ENCODE data around the gene GDI2. TPM values are rescaled to one million over a fixed set of nuclear protein-coding genes. Genes with fewer than 3 reads are reported as not detected.

GDI2 gene
- total RNA-seq, 1 experiment from 2014 or later = 383 TPM

DNA sequence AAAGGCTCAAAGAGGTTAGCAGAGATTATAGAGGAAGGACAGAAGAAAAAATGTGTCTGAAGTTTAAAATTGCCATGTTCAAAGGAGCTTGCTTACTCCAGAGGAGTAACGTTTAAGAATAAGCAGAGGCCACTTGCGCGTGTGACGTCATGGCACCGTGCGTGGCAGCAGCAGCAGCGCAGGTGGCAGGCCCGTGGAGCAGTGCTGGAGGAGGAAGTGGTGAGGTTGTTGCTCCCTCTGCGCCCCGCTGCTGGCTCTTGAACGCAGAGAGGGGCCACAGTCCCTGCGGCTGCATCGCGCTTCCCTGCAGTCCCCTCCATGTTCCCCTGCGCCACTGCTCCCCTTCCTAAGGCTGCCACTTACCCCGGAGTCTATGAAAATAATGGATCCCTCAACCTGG is 37.5 kb downstream of the GDI2 start:
- H3K27ac ChIP-seq (ENCODE audit: low read length) = no peak overlapping the region
- H3K27me3 ChIP-seq (ENCODE audit: low read length) = no peaks in the 10 kb centered on the region
- H3K9me3 ChIP-seq (ENCODE audit: low read length) = no peaks in the 10 kb centered on the region
- H3K4me2 ChIP-seq (ENCODE audit: low read depth, low read length, poor library complexity, severe bottlenecking) = no peak overlapping the region
- no peak overlapping the region for H2AFZ ChIP-seq (ENCODE audit: low read length)
- H3K4me1 ChIP-seq (ENCODE audit: low read length) = no peaks in the 10 kb centered on the region
- peaks cover 92% of the 10 kb centered on the region for H3K79me2 ChIP-seq (ENCODE audit: low read length)
- peaks cover 58% of the 10 kb centered on the region for H3K36me3 ChIP-seq (ENCODE audit: insufficient read depth, low read length)
- no peak overlapping the region for H3K4me3 ChIP-seq (ENCODE audit: low read length)
- no peak overlapping the region for H3K9ac ChIP-seq (ENCODE audit: low read length)
- peaks cover 29% of the 10 kb centered on the region for H4K20me1 ChIP-seq (ENCODE audit: insufficient read depth, low read depth, low read length)
- H3K9me2 ChIP-seq (replicated peaks; ENCODE audit: insufficient read depth, low read length) = no peaks in the 10 kb centered on the region
- DNase-seq = no peak

DNA sequence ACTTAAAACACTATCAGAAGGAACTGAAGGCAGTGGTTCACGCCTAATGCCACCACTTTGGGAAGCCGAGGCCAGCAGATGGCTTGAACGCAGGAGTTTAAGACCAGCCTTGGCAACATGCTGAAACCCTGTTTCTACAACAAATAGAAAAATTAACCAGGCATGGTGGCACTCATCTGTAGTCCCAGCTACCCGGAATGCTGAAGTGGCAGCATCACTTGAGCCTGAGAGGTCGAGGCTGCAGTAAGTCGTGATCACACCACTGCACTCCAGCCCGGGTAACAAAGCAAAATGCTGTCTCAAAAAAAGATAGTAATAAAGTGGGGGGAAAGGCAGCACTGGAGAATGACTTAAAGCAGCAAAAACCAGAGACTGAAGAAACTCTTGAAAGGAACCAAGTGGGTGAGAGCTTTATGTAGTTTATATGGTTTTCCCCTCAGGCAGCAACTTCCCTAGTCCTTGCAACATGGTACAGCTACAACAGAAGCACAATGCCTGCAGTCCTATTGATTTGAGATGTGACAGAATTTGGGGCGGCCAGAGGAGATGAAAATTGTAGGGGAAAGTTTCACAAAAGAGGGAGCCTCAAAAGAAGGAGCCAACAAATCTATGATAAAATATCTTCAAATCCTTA is 38.1 kb downstream of the GDI2 start:
- Histone ChIP-seq H2AFZ (ENCODE audit: low read length) (no peak overlapping the region), H3K27me3 (ENCODE audit: low read length) (no peaks in the 10 kb centered on the region), H3K4me2 (ENCODE audit: low read depth, low read length, poor library complexity, severe bottlenecking) (no peak overlapping the region), H4K20me1 (ENCODE audit: insufficient read depth, low read depth, low read length) (peaks cover 25% of the 10 kb centered on the region), H3K9me3 (ENCODE audit: low read length) (no peaks in the 10 kb centered on the region), H3K9me2 (replicated peaks; ENCODE audit: insufficient read depth, low read length) (no peaks in the 10 kb centered on the region), H3K27ac (ENCODE audit: low read length) (no peak overlapping the region), H3K9ac (ENCODE audit: low read length) (no peak overlapping the region), H3K36me3 (ENCODE audit: insufficient read depth, low read length) (peaks cover 53% of the 10 kb centered on the region), H3K4me3 (ENCODE audit: low read length) (no peak overlapping the region), H3K79me2 (ENCODE audit: low read length) (peaks cover 86% of the 10 kb centered on the region), H3K4me1 (ENCODE audit: low read length) (no peaks in the 10 kb centered on the region)
- DNase-seq = no peak

DNA sequence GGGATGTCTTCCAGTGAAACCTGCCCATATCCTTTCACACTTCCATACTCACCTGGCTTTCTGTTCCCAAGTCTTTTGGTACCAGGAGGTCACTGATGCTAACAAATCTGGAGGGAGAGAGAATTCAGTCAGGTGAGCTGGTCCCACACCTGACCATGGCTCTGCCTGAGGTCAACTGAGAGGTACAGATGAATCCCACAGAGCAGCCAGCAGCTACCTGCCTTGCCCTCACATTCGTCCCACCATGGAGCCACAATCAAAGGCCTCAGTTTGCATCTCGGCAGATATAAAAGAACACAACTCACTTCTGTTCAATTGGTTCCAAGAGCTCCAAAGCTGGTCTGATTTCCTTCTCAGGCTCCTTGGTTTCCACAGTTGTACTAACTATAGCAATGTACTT is 47.0 kb downstream of the GDI2 start:
- H2AFZ ChIP-seq (ENCODE audit: low read length) = no peak overlapping the region

DNA sequence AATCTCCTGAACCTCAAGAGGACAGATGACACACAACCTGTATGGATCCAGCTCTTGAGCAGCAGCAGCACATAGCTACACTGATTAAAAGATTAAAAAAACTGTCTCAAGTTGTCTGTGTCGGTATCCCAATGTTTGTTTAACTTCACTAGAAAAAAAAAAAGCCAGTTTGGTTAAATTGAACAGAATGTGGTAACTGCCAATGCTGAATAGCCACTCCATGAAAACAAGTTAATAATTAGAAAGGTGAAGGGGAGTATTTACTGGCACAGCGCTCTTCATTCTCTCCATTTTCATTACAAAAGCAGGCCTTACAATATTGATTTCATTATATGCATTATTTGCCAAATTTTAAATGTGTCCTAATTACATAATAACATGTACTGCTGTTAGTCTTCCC is 47.6 kb downstream of the GDI2 start:
- Histone ChIP-seq H3K4me1 (ENCODE audit: low read length) (no peaks in the 10 kb centered on the region), H3K4me2 (ENCODE audit: low read depth, low read length, poor library complexity, severe bottlenecking) (no peak overlapping the region), H4K20me1 (ENCODE audit: insufficient read depth, low read depth, low read length) (0 out of 2 replicates have a peak, but pooled peaks cover 7% of the 10 kb centered on the region), H3K4me3 (ENCODE audit: low read length) (no peak overlapping the region), H3K36me3 (ENCODE audit: insufficient read depth, low read length) (peaks cover 79% of the 10 kb centered on the region), H3K27me3 (ENCODE audit: low read length) (no peaks in the 10 kb centered on the region), H3K79me2 (ENCODE audit: low read length) (peaks cover 32% of the 10 kb centered on the region), H3K27ac (ENCODE audit: low read length) (no peak overlapping the region), H3K9me3 (ENCODE audit: low read length) (no peaks in the 10 kb centered on the region), H2AFZ (ENCODE audit: low read length) (no peak overlapping the region), H3K9me2 (replicated peaks; ENCODE audit: insufficient read depth, low read length) (no peaks in the 10 kb centered on the region), H3K9ac (ENCODE audit: low read length) (no peak overlapping the region)
- DNase-seq = no peak

More for the DNA sequence above, 47.0 kb downstream of the GDI2 start:
- Histone ChIP-seq H3K9me3 (ENCODE audit: low read length) (no peaks in the 10 kb centered on the region), H3K9ac (ENCODE audit: low read length) (no peak overlapping the region), H3K4me2 (ENCODE audit: low read depth, low read length, poor library complexity, severe bottlenecking) (no peak overlapping the region), H3K4me1 (ENCODE audit: low read length) (no peaks in the 10 kb centered on the region), H4K20me1 (ENCODE audit: insufficient read depth, low read depth, low read length) (0 out of 2 replicates have a peak, but pooled peaks cover 7% of the 10 kb centered on the region), H3K27me3 (ENCODE audit: low read length) (no peaks in the 10 kb centered on the region), H3K27ac (ENCODE audit: low read length) (no peak overlapping the region), H3K9me2 (replicated peaks; ENCODE audit: insufficient read depth, low read length) (no peaks in the 10 kb centered on the region), H3K79me2 (ENCODE audit: low read length) (peaks cover 35% of the 10 kb centered on the region), H3K4me3 (ENCODE audit: low read length) (no peak overlapping the region), H3K36me3 (ENCODE audit: insufficient read depth, low read length) (peaks cover 74% of the 10 kb centered on the region)
- no peak for DNase-seq

DNA sequence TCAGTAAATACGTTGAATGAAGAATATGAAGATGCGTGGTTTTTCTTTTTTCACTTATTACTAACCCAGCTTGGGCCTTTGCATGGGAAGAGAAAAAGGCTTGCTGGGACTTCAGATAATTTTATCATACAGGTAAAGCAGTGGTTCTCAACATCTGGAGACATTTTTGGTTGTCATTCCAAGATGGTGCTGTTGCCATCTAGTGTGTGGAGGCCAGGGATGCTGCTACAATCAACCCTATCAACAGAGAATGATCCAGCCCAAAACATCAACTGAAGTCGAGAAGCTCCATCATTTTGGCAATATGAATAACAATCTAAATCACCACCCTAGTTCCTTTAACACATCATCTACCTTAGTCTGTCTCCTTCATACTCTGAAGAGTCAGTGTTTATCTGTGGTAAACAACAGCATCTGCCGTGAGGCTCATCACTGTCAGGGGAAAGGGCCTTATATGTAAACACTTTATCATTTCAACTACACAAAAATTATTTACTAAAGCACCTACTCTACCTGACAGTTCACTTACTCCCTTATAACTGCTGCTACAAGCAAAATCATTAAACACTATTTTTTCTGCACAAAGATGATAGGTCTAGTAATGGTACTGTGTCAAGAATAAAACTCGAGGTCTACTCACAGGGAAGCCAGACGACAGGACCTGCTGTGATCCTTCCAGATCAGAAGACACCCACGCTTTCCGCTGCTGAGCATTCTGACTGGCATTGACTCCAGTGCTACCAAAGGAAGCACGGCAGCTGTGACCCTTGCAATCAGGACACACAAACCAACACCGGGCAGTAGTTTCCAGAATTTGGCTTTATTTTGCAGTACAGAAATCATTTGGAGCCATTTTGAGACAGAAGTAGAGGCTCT is 48.6 kb downstream of the GDI2 start:
- H3K27ac ChIP-seq (ENCODE audit: low read length) = no peak overlapping the region

DNA sequence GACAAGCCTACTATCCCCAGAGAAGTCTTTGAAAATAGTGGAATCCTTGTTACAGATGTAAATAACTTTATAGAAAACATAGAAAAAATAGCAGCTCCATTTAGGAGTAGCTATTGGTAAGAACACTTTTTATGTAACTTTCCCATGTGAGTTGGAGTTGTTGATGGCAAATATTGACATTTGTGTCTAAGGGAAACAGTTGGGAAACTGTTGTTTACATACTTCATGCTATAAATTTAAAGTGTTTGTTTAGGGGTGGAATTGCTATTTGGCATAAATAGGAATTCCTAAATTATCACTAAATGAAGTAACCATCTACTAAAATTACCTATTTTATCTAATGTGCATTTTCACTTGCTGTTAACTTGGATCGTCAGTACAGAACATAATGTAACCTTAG is 50.7 kb downstream of the GDI2 start:
- H3K9me3 ChIP-seq (ENCODE audit: low read length) = no peaks in the 10 kb centered on the region
- no peak overlapping the region for H3K27ac ChIP-seq (ENCODE audit: low read length)
- H3K4me2 ChIP-seq (ENCODE audit: low read depth, low read length, poor library complexity, severe bottlenecking) = no peak overlapping the region
- 0 out of 2 replicates have a peak, but pooled peaks cover under 1% of the 10 kb centered on the region for H4K20me1 ChIP-seq (ENCODE audit: insufficient read depth, low read depth, low read length)
- H3K4me3 ChIP-seq (ENCODE audit: low read length) = no peak overlapping the region
- H3K9me2 ChIP-seq (replicated peaks; ENCODE audit: insufficient read depth, low read length) = no peaks in the 10 kb centered on the region
- peaks cover 9% of the 10 kb centered on the region for H3K79me2 ChIP-seq (ENCODE audit: low read length)
- DNase-seq = no peak
- H3K27me3 ChIP-seq (ENCODE audit: low read length) = no peaks in the 10 kb centered on the region
- no peaks in the 10 kb centered on the region for H3K4me1 ChIP-seq (ENCODE audit: low read length)
- H2AFZ ChIP-seq (ENCODE audit: low read length) = no peak overlapping the region
- no peak overlapping the region for H3K9ac ChIP-seq (ENCODE audit: low read length)
- peaks cover 87% of the 10 kb centered on the region for H3K36me3 ChIP-seq (ENCODE audit: insufficient read depth, low read length)

More for the DNA sequence above, 48.6 kb downstream of the GDI2 start:
- Histone ChIP-seq H3K4me3 (ENCODE audit: low read length) (no peak overlapping the region), H3K79me2 (ENCODE audit: low read length) (peaks cover 29% of the 10 kb centered on the region), H3K27me3 (ENCODE audit: low read length) (no peaks in the 10 kb centered on the region), H3K4me2 (ENCODE audit: low read depth, low read length, poor library complexity, severe bottlenecking) (no peak overlapping the region), H3K4me1 (ENCODE audit: low read length) (no peaks in the 10 kb centered on the region), H4K20me1 (ENCODE audit: insufficient read depth, low read depth, low read length) (0 out of 2 replicates have a peak, but pooled peaks cover 7% of the 10 kb centered on the region), H3K9me3 (ENCODE audit: low read length) (no peaks in the 10 kb centered on the region), H3K9me2 (replicated peaks; ENCODE audit: insufficient read depth, low read length) (no peaks in the 10 kb centered on the region), H3K9ac (ENCODE audit: low read length) (no peak overlapping the region), H3K36me3 (ENCODE audit: insufficient read depth, low read length) (peaks cover 85% of the 10 kb centered on the region), H2AFZ (ENCODE audit: low read length) (no peak overlapping the region)
- DNase-seq = no peak

DNA sequence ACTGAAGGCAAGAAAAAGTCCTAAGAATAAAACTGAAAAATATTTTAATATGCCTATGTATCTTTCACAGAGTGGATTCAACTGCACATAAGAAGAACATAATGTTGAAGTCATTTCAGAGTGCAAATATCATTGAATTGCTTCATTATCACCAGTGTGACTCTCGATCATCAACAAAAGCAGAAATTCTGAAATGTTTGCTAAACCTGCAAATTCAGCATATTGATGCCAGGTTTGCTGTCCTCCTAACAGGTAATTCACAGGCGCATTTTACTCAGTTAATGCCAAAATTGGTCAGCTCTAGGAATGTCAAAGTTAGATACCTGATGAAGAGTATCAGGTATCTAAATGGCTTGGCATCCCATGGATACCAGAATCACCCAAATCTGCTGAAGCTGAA is 52.0 kb downstream of the GDI2 start:
- Histone ChIP-seq H3K4me3 (ENCODE audit: low read length) (no peak overlapping the region), H3K9me2 (replicated peaks; ENCODE audit: insufficient read depth, low read length) (no peaks in the 10 kb centered on the region), H3K4me2 (ENCODE audit: low read depth, low read length, poor library complexity, severe bottlenecking) (no peak overlapping the region), H4K20me1 (ENCODE audit: insufficient read depth, low read depth, low read length) (0 out of 2 replicates have a peak, but pooled peaks cover 4% of the 10 kb centered on the region), H3K27ac (ENCODE audit: low read length) (no peak overlapping the region), H3K27me3 (ENCODE audit: low read length) (no peaks in the 10 kb centered on the region), H3K9ac (ENCODE audit: low read length) (no peak overlapping the region), H2AFZ (ENCODE audit: low read length) (no peak overlapping the region), H3K9me3 (ENCODE audit: low read length) (no peaks in the 10 kb centered on the region), H3K36me3 (ENCODE audit: insufficient read depth, low read length) (peaks cover 85% of the 10 kb centered on the region), H3K79me2 (ENCODE audit: low read length) (0 out of 2 replicates have a peak, but pooled peaks cover 5% of the 10 kb centered on the region), H3K4me1 (ENCODE audit: low read length) (no peaks in the 10 kb centered on the region)
- DNase-seq = no peak

DNA sequence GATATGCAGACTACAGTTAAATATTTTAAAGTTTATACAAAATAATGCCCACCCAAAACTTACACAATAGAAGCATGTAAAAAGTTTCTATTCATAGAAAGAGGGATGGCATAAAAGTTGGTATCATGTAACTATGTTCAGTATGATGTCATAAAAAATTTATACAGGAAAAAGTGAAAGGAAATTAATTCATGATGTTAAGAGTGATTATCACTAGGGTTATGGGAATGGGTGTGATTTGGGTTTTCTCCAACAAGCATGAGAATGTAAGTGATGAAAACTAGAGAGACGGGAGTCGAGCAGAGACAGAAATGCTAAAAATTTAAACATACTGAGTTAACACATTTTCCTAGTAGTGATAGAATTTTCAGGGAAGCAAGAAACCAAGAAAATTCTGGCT is 52.7 kb downstream of the GDI2 start:
- no peak for DNase-seq
- no peaks in the 10 kb centered on the region for H3K27me3 ChIP-seq (ENCODE audit: low read length)
- no peak overlapping the region for H3K4me3 ChIP-seq (ENCODE audit: low read length)
- H3K4me1 ChIP-seq (ENCODE audit: low read length) = no peaks in the 10 kb centered on the region
- H3K79me2 ChIP-seq (ENCODE audit: low read length) = 0 out of 2 replicates have a peak, but pooled peaks cover 5% of the 10 kb centered on the region
- 0 out of 2 replicates have a peak, but pooled peaks cover 4% of the 10 kb centered on the region for H4K20me1 ChIP-seq (ENCODE audit: insufficient read depth, low read depth, low read length)
- no peak overlapping the region for H3K9ac ChIP-seq (ENCODE audit: low read length)
- H3K27ac ChIP-seq (ENCODE audit: low read length) = no peak overlapping the region
- peaks cover 79% of the 10 kb centered on the region for H3K36me3 ChIP-seq (ENCODE audit: insufficient read depth, low read length)
- no peak overlapping the region for H2AFZ ChIP-seq (ENCODE audit: low read length)
- no peak overlapping the region for H3K4me2 ChIP-seq (ENCODE audit: low read depth, low read length, poor library complexity, severe bottlenecking)
- H3K9me2 ChIP-seq (replicated peaks; ENCODE audit: insufficient read depth, low read length) = no peaks in the 10 kb centered on the region
- no peaks in the 10 kb centered on the region for H3K9me3 ChIP-seq (ENCODE audit: low read length)
